NOMO-1 treated with dmso at 0.1 percent for 144 hours (cell line): Measurements from ENCODE around the gene KIFC1.

Experiments
- DNase-seq: peaks from one replicate; lab custom pipeline; 2025; ENCODE audit not compliant: unreplicated experiment; lab: John Stamatoyannopoulos, UW

Gene KIFC1

GRCh38 chr6:33424855-33425667, 33.4 kb downstream of the KIFC1 start:
- DNase-seq: no peak

DNA sequence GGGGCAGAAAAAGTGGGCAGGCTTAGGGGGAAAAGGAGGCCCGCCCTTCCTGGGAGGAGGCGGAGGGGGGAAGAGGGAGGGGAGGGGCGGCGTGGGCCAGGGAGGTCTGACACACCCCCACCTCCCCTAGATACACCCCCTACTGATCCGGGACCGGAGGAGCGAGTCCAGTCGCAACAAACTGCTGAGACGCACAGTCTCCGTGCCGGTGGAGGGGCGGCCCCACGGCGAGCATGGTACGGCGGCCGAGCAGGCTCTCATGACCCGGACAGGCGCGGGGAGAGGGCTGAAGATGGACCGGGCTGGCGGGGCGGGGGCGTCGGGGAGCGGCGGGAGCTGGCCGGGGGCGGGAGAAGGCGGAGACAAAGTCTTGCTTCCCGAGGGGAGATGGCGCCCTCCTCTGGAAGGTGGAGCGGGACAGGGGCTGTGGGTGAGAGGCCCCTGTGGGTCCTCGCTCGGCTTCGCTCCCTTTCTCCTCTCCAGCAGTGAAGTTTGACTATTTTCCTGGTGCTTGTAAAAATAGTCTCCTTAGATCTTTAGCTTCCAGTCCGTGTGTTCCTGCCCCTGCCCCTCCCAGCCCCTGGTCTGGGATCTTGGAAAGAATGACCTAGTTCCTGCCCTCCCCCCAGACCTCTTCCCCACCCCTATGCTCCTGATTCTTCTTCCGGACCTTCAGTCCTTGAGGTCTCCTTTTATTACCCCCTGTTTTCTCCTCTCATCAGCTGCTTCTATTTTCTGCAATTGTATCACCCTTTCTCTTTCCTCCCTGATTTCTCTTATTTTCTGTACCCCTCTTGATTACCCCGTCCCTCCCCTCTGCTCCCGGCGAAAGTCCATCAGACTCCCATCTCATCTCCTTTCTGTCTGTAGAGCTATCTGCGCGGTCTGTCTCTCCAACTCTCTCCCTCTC, 34.3 kb downstream of the KIFC1 start:
- DNase-seq: peak; percentile 80

DNA sequence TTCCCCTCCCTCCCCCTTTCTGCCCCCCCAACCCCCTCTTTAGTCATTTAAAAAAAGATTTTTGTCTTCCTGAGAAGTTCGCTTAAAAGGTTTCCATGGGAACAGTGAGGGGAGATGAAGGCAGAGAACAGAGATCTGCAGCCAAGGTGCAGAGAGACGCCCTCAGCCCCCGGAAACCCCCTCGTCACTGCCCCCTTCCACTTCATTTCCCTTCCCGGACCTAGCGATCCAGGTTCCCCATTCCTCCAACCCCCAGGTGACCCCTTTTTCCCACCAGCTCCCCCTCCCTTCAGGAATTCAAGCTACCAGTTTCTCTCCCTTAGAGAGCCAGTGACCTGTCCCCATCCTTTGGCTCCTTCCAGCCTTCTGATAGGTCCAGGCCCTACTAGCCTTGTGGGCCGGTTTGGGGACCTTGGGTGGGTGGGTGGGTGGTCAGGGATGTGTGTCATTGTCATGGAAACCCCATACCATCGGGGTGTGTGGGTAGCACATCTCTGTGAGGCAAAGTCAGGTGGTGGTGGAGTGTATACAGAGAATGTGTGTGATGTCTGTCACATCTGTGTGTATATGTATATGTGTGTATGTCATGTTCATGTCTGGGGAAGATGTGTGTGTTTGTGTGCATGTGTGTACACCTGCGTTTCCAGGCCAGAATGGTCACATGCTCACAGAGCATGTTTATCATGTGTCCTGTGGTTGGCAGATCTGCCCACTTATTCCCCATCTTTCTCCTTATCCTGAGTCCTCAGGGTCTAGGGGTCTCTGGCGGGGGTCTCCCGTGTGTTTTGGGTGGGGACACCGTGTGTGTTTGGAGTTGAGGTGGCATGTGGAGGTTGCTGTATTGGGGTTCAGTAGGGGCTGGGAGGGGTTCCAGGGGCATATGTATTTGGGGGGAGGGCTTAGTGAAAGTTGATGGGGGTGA, 35.2 kb downstream of the KIFC1 start:
- DNase-seq: no peak

DNA sequence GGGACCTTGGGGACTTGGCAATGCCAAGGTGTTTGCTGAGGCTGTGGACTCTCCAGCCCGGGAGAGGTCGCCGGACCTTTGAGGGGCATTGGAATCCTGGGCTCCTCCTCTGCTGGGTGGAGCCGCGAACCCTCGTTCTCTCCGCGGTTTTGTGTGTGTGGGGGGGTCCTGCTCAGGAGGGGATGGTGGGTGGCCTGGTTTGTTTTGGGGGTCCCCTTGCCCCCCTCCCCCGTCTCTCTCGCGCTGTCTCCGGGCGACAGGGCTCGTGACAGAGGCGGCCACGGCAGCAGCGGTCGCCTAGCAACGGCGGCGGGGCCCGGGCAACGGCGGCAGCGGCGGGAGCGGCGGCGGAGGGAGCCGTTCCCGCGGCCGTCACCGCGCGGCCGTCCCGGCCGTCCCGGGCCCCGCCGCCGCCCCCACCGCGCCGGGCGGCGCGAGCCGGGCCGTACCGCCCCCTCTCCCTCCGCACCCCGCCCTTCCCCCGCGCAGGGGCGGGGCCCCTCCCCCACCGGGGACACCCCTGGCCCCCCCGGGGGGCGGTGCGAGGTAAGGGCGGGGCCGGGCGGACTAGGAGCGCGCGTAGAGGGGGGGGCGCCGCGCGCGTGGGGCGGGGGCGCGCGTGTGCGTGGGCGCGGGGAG, 36.1 kb downstream of the KIFC1 start:
- DNase-seq: no peak

DNA sequence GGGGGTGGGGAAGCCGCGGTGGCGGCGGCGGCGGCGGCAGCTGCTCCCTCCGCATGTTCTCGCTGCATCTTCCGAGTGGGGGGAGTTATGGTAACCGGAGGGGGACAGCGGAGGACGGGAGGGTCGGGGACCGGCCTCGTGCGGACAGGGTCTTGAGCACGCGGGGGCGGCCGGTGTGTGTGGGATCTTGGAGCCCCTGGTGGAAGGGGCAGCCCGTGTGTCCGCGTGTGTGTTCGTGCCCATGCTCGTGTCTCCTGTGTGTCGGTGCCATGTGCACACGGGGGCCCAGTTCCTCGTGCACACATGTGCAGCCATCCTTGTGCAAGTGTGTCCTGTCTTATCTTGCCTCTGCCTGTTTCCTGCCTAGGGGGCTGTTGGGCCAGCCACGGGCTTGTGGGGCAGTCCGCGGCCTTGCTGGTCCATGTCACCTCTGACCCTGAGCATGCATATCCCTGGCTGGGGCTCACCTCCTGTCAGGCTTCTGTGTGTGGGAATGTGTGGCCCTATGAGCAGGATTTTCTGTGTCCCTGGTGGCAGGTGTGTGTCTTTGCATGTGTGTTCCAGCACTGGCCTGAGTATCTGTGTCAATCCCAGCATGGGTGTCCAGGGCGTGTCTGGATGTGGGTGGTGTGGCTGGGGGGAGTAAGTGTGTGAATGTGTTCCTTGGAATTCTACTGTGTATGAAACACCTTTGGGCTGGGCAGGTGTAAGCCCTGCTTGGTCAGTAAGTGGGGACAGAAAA, 36.8 kb downstream of the KIFC1 start:
- no peak for DNase-seq

DNA sequence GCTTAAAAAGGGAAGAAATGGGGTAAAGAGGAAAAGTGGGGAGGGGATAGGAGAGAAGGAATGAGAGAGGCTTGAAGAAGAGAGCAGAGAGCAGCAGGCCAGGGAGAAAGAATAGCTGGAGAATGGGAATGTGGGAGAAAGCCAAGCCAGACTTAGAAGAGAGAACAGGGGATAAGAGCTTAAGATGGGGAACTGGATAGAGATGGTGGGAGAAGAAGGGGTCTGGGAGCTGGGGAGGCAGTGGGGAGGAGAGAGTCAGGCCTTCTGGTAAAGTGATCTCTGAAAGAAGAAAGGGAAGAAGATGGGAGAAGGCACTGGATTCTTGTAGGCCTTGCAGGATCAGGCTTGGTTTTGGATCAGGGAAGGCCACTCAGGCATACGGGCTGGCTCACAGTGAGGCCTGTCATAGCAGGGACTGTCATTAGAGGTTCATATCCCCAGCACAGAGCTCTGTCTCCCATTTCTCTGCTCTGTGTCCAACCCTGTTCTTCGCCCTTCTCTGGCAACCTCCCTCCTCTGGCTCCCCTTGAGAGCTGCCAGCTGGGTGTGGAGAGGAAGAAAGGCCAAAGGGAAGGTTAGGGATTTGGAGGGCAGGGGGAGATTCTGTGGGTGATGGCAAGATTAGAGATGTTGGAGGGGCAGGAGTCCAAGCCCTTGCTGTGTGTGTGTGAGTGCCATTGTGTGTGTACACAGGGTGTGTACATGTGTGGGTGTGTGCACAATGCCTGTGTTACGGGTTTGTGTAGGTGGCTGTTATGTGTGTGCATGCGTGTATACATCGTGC, 37.5 kb downstream of the KIFC1 start:
- no peak for DNase-seq

DNA sequence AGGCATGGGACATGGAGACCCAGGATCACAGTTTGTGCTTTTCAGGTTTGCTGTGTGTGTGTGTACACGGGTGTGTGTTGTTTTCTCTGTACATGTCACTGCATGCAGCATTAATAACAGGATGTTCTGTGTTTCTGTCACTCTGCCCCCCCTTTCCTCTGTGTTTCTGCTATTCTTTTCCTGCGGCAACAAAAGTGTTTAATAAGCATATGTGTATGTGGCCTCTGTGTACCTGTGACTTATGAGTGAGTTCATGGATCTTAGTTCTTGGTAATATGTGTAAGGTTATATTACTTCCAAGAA, 38.1 kb downstream of the KIFC1 start:
- DNase-seq: no peak

DNA sequence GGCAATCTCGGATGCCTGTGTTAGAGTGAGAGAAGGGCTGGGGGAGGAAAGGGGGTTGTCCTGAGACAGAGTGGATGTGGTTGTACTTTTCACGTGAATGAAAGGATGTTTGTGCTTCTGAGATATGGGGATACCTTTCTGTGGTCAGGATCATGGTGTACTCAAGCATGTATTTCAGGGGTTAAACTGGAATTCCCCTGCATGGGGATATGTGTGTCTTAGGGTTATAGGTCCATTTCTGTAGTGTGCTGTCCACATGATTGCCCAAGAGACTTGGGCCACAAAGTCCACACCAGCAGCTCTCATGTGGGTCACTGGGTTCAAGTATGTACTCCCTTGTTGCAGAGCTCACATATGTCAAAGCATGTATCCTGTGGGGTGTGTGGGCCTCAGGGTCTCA, 38.7 kb downstream of the KIFC1 start:
- no peak for DNase-seq

DNA sequence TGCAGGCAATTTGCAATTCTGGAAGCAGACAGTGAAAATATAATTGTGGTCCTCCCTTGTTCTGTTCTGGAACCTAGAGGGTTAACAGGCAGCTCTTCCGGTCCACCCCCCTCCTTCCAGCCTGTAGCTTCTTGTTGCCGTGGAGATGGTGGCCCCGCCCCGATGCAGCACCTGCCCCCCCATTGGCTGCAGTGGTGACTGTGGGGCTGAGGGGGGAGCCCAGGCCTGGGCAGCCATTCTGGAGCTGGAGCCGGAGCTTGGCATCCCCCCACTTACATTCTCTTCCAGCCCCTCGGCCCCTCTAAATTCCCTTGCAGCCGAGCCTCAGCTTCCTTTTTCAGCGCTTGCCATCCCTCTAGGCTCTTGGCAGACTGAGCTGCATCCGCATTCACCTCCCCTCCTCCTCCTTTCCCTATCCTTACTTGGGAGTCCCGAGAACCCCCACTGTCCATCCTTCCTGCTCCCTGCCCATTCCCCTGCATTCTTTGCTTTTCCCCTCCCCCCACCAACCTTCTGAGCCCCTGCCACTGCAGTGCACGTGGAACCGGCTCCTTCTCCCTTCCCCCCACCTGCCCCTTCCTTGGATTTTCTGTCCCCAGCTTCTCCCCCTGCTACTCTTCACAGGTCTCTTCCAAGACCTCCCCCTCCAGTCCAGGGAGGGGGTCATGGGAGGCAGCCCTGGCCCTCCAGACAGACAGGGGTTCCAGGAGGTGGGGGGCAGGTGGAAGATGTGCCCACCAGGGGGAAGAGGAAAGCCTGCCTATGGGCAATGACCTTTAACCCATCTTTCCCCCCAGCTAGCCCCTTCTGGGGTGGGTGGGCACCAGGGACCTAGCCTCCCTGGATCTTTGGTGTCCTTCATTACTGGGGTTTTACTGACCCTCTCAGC, 39.6 kb downstream of the KIFC1 start:
- DNase-seq: no peak

DNA sequence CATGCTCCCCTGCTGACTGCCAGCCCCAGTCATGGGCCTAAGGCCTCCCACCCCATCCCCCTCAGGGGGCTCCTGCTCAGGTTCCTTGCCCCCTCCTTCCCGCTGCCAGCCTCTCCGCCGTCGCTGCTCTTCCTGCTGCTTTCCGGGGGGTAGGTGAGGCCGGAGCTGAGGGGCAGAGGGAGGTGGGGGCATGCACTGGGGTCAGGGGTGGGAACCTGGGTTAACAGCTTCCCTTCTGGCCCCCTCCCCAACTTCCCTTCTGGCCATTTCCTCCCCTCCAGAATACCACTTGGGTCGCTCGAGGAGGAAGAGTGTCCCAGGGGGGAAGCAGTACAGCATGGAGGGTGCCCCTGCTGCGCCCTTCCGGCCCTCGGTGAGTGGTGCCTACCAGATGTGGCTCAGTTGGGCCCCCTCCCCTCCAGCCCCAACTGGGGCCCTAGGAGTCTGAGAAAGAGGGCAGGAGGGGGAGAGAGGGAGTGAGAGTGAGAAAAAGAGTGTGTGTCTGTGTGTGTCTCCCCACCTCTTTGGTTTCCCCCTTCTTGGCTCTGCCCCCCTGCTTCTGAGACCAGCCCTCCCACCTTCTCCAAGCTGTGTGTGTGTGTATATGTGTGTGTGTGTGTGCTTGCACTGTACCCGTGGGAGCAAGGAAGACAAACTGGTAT, 40.4 kb downstream of the KIFC1 start:
- DNase-seq: no peak

GRCh38 chr6:33432546-33432945, 40.9 kb downstream of the KIFC1 start:
- DNase-seq: no peak

DNA sequence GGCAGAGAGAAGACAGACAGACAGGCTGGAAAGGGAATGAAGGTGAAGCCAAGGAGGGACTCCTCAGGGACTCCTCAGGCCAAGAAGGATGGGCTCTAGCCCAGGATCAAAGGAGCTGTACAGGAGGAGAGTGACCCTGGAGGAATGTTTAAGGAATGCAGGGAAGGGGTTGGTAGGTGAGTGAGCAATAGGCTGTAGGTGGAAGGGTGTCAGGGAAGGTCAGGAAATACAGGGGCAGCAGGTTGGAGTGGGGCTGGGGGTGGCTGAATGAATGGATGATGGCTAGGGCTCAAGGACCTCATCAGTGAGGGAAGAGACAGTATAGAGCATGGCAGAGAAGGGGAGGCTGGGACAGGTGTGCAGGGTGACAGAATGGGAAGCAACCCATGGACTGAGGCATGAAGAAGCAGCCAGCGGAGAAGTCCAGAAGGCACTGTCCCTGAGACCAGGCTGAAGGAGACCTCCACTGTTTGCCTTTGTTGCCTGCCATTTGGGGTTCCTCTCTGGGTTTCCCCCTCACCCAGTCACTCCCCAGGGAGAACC, 41.4 kb downstream of the KIFC1 start:
- DNase-seq: no peak

- DNase-seq: no peak
Measured at GRCh38 chr6:33433544-33434191, 42.0 kb downstream of the KIFC1 start.

DNA sequence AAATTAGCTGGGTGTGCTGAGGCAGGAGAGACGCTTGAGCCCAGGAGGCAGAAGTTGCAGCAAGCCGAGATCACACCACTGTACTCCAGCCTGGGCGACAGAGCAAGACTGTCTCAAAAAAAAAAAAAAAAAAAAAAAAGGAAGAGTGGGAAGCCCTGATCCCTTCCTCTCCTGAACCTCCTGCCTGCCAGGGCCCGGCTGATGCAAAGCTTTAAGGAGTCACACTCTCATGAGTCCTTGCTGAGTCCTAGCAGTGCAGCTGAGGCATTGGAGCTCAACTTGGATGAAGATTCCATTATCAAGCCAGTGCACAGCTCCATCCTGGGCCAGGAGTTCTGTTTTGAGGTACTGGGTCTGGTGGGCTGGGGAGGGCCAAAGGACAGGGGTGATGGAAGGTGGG, 43.3 kb downstream of the KIFC1 start:
- DNase-seq: no peak

DNA sequence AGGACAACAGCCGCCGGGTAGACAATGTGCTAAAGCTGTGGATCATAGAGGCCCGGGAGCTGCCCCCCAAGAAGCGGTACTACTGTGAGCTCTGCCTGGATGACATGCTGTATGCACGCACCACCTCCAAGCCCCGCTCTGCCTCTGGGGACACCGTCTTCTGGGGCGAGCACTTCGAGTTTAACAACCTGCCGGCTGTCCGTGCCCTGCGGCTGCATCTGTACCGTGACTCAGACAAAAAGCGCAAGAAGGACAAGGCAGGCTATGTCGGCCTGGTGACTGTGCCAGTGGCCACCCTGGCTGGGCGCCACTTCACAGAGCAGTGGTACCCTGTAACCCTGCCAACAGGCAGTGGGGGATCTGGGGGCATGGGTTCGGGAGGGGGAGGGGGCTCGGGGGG, 46.0 kb downstream of the KIFC1 start:
- no peak for DNase-seq

DNA sequence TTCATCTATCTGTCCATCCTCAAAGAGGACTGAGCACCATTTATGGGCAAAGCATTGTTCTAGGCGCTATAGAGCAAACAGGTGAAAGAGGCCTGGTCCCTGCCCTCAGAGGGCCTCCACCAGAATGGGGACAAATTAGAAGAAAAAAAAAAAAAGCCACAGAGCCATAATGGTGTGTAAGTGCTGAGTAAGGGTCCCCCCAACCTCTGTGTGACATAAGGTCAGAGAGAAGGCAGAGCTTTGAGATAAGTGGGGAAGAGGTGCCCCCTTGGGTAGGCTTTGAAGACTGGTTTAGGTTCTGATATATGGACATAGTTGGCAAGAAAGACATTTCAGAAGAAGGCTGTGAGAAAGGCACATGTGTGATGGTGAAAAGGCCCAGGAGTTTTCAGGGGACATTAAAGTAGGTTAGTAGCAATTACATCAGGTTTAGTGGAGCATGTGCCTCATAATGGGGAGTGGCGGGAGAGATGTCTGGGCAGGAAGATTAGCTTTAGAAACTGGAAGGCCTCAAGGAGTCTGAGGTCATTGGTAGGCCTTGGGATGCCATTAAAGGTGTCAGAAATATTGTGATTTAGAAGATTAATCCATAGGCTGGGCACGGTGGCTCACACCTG, 47.5 kb downstream of the KIFC1 start:
- DNase-seq: no peak
